ENCODE data around the gene SLC25A45.

SLC25A45 gene

DNA sequence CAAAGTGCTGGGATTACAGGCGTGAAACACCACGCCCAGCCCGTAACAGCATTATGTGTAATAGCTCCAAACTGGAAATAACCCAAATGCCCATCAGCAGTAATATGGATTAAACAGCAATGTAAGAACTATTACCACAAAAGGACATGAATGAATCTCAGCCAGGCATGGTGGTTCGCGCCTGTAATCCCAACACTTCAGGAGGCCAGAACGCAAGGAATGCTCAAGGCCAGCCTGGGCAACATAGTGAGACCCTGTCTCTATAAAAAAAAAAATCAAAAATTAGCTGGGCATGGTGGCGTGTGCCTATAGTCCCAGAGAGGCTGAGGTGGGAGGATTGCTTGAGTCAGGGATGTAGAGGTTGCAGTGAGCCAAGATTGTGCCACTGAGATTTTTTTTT lies 51.9 kb downstream of the SLC25A45 start (continued):
- TF ChIP-seq SNAI2 (CRISPR knock-in tag; IDR thresholded peaks at IDR 0.05): no peak
- no peak for TF ChIP-seq ESRRG (CRISPR knock-in tag; IDR thresholded peaks at IDR 0.05)

DNA sequence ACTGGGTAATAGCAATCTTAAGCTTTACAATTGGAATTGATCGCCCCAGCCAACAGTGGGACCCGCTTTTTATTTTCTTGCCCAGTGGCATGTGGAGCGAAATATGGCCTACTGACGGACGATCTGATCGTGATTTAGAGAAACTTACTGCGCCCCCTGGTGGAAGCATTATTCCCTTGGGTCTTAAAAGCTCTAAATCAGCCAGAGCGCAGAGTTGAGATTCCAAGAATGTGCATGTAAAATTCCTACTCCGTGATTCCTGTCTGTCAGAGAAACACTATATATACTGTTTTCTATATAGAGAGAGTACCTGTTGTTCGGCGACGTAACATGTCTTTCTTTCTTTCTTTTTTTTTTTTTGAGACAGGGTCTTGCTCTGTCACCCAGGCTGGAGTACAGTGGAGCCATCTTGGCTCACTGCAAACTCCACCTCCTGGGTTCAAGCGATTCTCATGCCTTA lies 52.5 kb downstream of the SLC25A45 start:
- no peak for TF ChIP-seq OSR1 (CRISPR knock-in tag; IDR thresholded peaks at IDR 0.05)
- TF ChIP-seq, protein P1, sequence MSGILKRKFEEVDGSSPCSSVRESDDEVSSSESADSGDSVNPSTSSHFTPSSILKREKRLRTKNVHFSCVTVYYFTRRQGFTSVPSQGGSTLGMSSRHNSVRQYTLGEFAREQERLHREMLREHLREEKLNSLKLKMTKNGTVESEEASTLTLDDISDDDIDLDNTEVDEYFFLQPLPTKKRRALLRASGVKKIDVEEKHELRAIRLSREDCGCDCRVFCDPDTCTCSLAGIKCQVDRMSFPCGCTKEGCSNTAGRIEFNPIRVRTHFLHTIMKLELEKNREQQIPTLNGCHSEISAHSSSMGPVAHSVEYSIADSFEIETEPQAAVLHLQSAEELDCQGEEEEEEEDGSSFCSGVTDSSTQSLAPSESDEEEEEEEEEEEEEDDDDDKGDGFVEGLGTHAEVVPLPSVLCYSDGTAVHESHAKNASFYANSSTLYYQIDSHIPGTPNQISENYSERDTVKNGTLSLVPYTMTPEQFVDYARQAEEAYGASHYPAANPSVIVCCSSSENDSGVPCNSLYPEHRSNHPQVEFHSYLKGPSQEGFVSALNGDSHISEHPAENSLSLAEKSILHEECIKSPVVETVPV (CRISPR knock-in tag; IDR thresholded peaks at IDR 0.05): no peak
- TF ChIP-seq ZNF8 (CRISPR knock-in tag; IDR thresholded peaks at IDR 0.05): no peak
- TF ChIP-seq TCF4 (CRISPR knock-in tag; IDR thresholded peaks at IDR 0.05; ENCODE audit: borderline replicate concordance): no peak
- no peak for TF ChIP-seq ZNF70 (CRISPR knock-in tag; IDR thresholded peaks at IDR 0.05)
- TF ChIP-seq RARB (CRISPR knock-in tag; IDR thresholded peaks at IDR 0.05): no peak
- ATAC-seq: peak; percentile 64

DNA sequence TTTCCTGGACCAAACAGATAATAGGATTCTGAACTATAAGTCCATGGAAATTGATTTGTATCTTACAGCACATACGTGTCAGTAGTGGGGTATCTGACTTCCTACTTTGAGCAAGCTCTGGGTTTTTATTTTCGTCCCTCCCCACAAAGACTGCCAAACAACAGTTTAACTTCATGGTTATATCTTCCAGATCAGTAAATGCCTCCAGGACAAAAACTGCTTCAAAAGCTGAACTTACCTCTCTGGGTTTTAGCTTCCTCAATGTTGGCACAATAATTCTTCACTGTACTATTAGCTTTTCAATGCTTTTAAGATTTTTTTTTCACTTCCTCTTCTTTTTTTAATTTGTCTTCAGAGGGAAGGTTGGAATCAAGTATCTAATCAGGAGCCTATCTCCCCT lies 53.0 kb downstream of the SLC25A45 start:
- no peak for ATAC-seq
- no peak for TF ChIP-seq ZNF70 (CRISPR knock-in tag; IDR thresholded peaks at IDR 0.05)
- TF ChIP-seq, protein P2, sequence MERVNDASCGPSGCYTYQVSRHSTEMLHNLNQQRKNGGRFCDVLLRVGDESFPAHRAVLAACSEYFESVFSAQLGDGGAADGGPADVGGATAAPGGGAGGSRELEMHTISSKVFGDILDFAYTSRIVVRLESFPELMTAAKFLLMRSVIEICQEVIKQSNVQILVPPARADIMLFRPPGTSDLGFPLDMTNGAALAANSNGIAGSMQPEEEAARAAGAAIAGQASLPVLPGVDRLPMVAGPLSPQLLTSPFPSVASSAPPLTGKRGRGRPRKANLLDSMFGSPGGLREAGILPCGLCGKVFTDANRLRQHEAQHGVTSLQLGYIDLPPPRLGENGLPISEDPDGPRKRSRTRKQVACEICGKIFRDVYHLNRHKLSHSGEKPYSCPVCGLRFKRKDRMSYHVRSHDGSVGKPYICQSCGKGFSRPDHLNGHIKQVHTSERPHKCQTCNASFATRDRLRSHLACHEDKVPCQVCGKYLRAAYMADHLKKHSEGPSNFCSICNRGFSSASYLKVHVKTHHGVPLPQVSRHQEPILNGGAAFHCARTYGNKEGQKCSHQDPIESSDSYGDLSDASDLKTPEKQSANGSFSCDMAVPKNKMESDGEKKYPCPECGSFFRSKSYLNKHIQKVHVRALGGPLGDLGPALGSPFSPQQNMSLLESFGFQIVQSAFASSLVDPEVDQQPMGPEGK (CRISPR knock-in tag; IDR thresholded peaks at IDR 0.05; ENCODE audit: borderline replicate concordance): no peak
- no peak for TF ChIP-seq TCF4 (CRISPR knock-in tag; IDR thresholded peaks at IDR 0.05; ENCODE audit: borderline replicate concordance)
- no peak for TF ChIP-seq OSR1 (CRISPR knock-in tag; IDR thresholded peaks at IDR 0.05)
- TF ChIP-seq, protein P3, sequence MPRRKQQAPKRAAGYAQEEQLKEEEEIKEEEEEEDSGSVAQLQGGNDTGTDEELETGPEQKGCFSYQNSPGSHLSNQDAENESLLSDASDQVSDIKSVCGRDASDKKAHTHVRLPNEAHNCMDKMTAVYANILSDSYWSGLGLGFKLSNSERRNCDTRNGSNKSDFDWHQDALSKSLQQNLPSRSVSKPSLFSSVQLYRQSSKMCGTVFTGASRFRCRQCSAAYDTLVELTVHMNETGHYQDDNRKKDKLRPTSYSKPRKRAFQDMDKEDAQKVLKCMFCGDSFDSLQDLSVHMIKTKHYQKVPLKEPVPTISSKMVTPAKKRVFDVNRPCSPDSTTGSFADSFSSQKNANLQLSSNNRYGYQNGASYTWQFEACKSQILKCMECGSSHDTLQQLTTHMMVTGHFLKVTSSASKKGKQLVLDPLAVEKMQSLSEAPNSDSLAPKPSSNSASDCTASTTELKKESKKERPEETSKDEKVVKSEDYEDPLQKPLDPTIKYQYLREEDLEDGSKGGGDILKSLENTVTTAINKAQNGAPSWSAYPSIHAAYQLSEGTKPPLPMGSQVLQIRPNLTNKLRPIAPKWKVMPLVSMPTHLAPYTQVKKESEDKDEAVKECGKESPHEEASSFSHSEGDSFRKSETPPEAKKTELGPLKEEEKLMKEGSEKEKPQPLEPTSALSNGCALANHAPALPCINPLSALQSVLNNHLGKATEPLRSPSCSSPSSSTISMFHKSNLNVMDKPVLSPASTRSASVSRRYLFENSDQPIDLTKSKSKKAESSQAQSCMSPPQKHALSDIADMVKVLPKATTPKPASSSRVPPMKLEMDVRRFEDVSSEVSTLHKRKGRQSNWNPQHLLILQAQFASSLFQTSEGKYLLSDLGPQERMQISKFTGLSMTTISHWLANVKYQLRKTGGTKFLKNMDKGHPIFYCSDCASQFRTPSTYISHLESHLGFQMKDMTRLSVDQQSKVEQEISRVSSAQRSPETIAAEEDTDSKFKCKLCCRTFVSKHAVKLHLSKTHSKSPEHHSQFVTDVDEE (CRISPR knock-in tag; IDR thresholded peaks at IDR 0.05): no peak
- no peak for TF ChIP-seq ZNF565 (CRISPR knock-in tag; conservative IDR thresholded peaks at IDR 0.05; ENCODE audit: low read depth)
- no peak for TF ChIP-seq ZNF8 (CRISPR knock-in tag; IDR thresholded peaks at IDR 0.05)
- TF ChIP-seq CREB5 (CRISPR knock-in tag; IDR thresholded peaks at IDR 0.05; ENCODE audit: low read depth): no peak
- TF ChIP-seq ZC3H10 (CRISPR knock-in tag; IDR thresholded peaks at IDR 0.05): no peak
- no peak for TF ChIP-seq CSDC2 (CRISPR knock-in tag; IDR thresholded peaks at IDR 0.05)
- TF ChIP-seq, protein P1 (CRISPR knock-in tag; IDR thresholded peaks at IDR 0.05): no peak
- no peak for TF ChIP-seq ISL1 (CRISPR knock-in tag; IDR thresholded peaks at IDR 0.05)
- no peak for TF ChIP-seq ZFP30 (CRISPR knock-in tag; IDR thresholded peaks at IDR 0.05)
- no peak for TF ChIP-seq ARNTL (CRISPR knock-in tag; IDR thresholded peaks at IDR 0.05; ENCODE audit: borderline replicate concordance, low read depth)

DNA sequence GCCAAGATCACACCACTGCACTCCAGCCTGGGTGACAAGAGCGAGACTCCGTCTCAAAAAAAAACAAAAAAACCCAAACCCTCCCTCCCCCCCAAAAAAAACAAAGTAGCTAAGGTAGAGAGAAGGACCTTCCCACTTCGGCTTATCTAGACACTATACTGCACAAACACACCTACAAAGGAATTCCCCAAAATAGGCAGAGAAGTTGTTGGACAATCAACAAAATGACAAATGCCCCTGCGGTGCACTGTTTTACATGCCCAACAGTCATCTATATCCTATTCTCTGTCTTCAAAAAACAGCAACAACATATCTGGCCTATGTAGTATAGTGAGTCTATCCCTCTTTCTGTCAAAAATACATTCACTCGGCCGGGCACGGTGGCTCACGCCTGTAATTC lies 55.4 kb downstream of the SLC25A45 start:
- TF ChIP-seq ZFP30 (CRISPR knock-in tag; IDR thresholded peaks at IDR 0.05) (no peak), RARB (CRISPR knock-in tag; IDR thresholded peaks at IDR 0.05) (no peak), ESRRG (CRISPR knock-in tag; IDR thresholded peaks at IDR 0.05) (no peak), GLIS3 (CRISPR knock-in tag; IDR thresholded peaks at IDR 0.05) (no peak), ZC3H10 (CRISPR knock-in tag; IDR thresholded peaks at IDR 0.05) (no peak), ZFP3 (CRISPR knock-in tag; IDR thresholded peaks at IDR 0.05) (no peak), BACH2 (CRISPR knock-in tag; IDR thresholded peaks at IDR 0.05; ENCODE audit: borderline replicate concordance) (no peak), TCF4 (CRISPR knock-in tag; IDR thresholded peaks at IDR 0.05; ENCODE audit: borderline replicate concordance) (no peak), ISL1 (CRISPR knock-in tag; IDR thresholded peaks at IDR 0.05) (no peak), ZNF565 (CRISPR knock-in tag; conservative IDR thresholded peaks at IDR 0.05; ENCODE audit: low read depth) (no peak), OSR1 (CRISPR knock-in tag; IDR thresholded peaks at IDR 0.05) (no peak), SNAI2 (CRISPR knock-in tag; IDR thresholded peaks at IDR 0.05) (no peak)
- TF ChIP-seq, protein P3 (CRISPR knock-in tag; IDR thresholded peaks at IDR 0.05): no peak
- TF ChIP-seq, protein P2 (CRISPR knock-in tag; IDR thresholded peaks at IDR 0.05; ENCODE audit: borderline replicate concordance): no peak
- ATAC-seq: no peak

Data from SK-N-SH treated with all-trans-retinoic acid at 6 μM for 48 hours (cell line).